NB4 (cell line): ENCODE data around the gene TAC1.

ENCODE experiments used
- POLR2A ChIP-seq: IDR thresholded peaks from 2 replicates; pipeline ENCODE4 v1.6.1; 2011; ENCODE audit warnings: mild to moderate bottlenecking; ENCODE audit not compliant: insufficient read length; ENCODE audit errors: extremely low read depth
- TF ChIP-seq, protein P1 (sequence below): IDR thresholded peaks from one replicate; pipeline ENCODE4 v1.5.1; 2012; ENCODE audit warnings: low read depth, low read length
- TF ChIP-seq, protein P2 (sequence below): IDR thresholded peaks from 2 replicates; pipeline ENCODE4 v1.6.1; 2011; ENCODE audit warnings: low read depth, low read length

DNA sequence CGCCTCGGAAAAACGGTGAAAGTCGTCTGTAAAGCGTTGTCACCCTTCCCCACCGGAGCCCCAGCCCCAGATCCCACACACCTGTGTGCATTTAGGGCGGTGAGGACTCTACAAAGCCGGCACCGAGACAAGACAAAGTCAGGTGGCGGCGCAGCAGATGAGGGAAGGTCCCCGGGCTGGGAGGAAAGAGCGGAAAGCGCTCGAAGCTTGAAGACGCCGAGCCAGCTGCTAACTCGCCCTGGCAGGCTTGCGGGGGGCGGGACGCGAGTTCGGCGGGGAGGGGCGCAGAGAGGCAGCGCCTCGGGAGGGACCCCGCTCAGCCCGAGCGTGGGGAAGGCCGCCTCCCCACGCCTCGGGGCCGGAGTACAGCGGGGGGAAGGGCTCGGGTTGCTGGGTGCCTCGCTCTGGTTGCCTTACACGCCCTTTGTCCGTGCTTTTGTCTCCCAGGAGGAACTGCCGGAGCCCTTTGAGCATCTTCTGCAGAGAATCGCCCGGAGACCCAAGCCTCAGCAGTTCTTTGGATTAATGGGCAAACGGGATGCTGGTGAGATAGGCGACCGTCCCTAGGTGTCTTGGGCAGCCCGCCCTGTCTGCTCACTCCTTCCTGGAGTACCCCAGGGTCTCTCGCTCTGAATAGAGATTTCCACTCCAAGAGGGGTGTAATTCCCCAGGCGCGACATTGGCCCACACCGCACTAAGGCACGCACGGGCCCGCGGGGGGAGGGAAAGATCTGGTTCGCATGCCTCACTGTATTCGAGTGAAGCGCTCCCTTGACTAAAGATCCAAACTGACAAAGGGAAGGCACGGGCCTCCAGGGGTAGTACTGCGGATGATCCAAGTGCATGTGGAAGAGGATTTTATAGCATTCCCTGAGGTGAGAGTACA lies 1.6 kb downstream of the TAC1 start:
- TF ChIP-seq, protein P1, sequence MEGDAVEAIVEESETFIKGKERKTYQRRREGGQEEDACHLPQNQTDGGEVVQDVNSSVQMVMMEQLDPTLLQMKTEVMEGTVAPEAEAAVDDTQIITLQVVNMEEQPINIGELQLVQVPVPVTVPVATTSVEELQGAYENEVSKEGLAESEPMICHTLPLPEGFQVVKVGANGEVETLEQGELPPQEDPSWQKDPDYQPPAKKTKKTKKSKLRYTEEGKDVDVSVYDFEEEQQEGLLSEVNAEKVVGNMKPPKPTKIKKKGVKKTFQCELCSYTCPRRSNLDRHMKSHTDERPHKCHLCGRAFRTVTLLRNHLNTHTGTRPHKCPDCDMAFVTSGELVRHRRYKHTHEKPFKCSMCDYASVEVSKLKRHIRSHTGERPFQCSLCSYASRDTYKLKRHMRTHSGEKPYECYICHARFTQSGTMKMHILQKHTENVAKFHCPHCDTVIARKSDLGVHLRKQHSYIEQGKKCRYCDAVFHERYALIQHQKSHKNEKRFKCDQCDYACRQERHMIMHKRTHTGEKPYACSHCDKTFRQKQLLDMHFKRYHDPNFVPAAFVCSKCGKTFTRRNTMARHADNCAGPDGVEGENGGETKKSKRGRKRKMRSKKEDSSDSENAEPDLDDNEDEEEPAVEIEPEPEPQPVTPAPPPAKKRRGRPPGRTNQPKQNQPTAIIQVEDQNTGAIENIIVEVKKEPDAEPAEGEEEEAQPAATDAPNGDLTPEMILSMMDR = no peak
- TF ChIP-seq, protein P2, sequence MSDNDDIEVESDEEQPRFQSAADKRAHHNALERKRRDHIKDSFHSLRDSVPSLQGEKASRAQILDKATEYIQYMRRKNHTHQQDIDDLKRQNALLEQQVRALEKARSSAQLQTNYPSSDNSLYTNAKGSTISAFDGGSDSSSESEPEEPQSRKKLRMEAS = no peak
- TF ChIP-seq POLR2A = no peak
